Omental fat pad (tissue), 4 donors: ENCODE data around the gene RAMP3. TPM values are rescaled to one million over a fixed set of nuclear protein-coding genes. Genes with fewer than 3 reads are reported as not detected.

Experiments
- ATAC-seq: fragments of 150-250 bp; one replicate; pipeline ENCODE4 v1.9.1; 2016; ENCODE audit warnings: mild to moderate bottlenecking, moderate library complexity; ENCODE audit not compliant: low FRiP score
- DNase-seq: peaks from one replicate; pipeline ENCODE4 v3.0.0-alpha.2; 2019; ENCODE audit warnings: low spot score
- CTCF ChIP-seq, 3 donors: fragments of 450-650 bp; IDR thresholded peaks; one replicate each; pipeline ENCODE4 v1.5.1; 2016 to 2017; ENCODE audit warnings: antibody characterized with exemption in 3 of 3, mild to moderate bottlenecking in 3 of 3, moderate library complexity in 2 of 3
- total RNA-seq, 4 donors: library from RNA; depleted of rRNA; stranded (reverse); fragments of >200 nt; gene quantifications; one replicate each; pipeline ENCODE4 v1.1.0, GENCODE V29; 2016

Gene RAMP3
- total RNA-seq, 4 donors from 2014 or later: 24.6 to 310 (median 124) TPM

GRCh38 chr7:45125193-45125904 lies 32.2 kb upstream of the RAMP3 start:
- no peak for TF ChIP-seq CTCF (IDR thresholded peaks at IDR 0.05)
- DNase-seq (no peak), ATAC-seq (no peak)

GRCh38 chr7:45126201-45126600 lies 31.4 kb upstream of the RAMP3 start:
- TF ChIP-seq CTCF (IDR thresholded peaks at IDR 0.05): no peak
- ATAC-seq: no peak
- no peak for DNase-seq

GRCh38 chr7:45126920-45127319 lies 30.7 kb upstream of the RAMP3 start:
- no peak for TF ChIP-seq CTCF (IDR thresholded peaks at IDR 0.05)
- ATAC-seq (no peak), DNase-seq (no peak)

GRCh38 chr7:45129181-45129800 lies 28.3 kb upstream of the RAMP3 start:
- no peak for TF ChIP-seq CTCF (IDR thresholded peaks at IDR 0.05)
- no peak for DNase-seq
- ATAC-seq: no peak

- no peak for TF ChIP-seq CTCF (IDR thresholded peaks at IDR 0.05)
- DNase-seq (no peak), ATAC-seq (no peak)
Observed at GRCh38 chr7:45129906-45130305, 27.7 kb upstream of the RAMP3 start.

- DNase-seq: no peak
- no peak for ATAC-seq
- TF ChIP-seq CTCF (IDR thresholded peaks at IDR 0.05): no peak
Observed at GRCh38 chr7:45130910-45131309, 26.7 kb upstream of the RAMP3 start.

- DNase-seq (no peak), ATAC-seq (no peak)
- TF ChIP-seq CTCF (IDR thresholded peaks at IDR 0.05): no peak
Observed at GRCh38 chr7:45131891-45132290, 25.7 kb upstream of the RAMP3 start.
